Measurements from ENCODE around the gene SLC25A5.
"Not testable (repeated sequence)": the region's sequence is repeated elsewhere in the genome, so short reads cannot be mapped to it uniquely, and the experiment has no call there.

GRCh38 chrX:119487766-119488165, 19.5 kb downstream of the SLC25A5 start:
- not testable (repeated sequence) for TF ChIP-seq POLR2A (IDR thresholded peaks at IDR 0.05; ENCODE audit: borderline replicate concordance, extremely low read depth, insufficient read depth, insufficient read length); CTCF (IDR thresholded peaks at IDR 0.05 in 2 of 3, conservative IDR thresholded peaks at IDR 0.05 in 1 of 3; ENCODE audit: borderline replicate concordance in 1 of 3, insufficient read depth in 1 of 3, low read depth in 2 of 3, low read length in 2 of 3); EZH2 (IDR thresholded peaks at IDR 0.05); CEBPB (IDR thresholded peaks at IDR 0.05; ENCODE audit: low read depth); RAD21 (IDR thresholded peaks at IDR 0.05; ENCODE audit: low read depth); JUND (IDR thresholded peaks at IDR 0.05); ZFX (IDR thresholded peaks at IDR 0.05); MAX (IDR thresholded peaks at IDR 0.05); SP1 (IDR thresholded peaks at IDR 0.05; ENCODE audit: low read depth); EGR1 (IDR thresholded peaks at IDR 0.05; ENCODE audit: low read depth); ELF1 (IDR thresholded peaks at IDR 0.05; ENCODE audit: borderline replicate concordance, low read depth); POLR2AphosphoS5 (IDR thresholded peaks at IDR 0.05; ENCODE audit: low read depth, low read length); TCF7L2 (IDR thresholded peaks at IDR 0.05; ENCODE audit: borderline replicate concordance, extremely low read depth, insufficient read depth, insufficient read length)
- TF ChIP-seq, protein P1, sequence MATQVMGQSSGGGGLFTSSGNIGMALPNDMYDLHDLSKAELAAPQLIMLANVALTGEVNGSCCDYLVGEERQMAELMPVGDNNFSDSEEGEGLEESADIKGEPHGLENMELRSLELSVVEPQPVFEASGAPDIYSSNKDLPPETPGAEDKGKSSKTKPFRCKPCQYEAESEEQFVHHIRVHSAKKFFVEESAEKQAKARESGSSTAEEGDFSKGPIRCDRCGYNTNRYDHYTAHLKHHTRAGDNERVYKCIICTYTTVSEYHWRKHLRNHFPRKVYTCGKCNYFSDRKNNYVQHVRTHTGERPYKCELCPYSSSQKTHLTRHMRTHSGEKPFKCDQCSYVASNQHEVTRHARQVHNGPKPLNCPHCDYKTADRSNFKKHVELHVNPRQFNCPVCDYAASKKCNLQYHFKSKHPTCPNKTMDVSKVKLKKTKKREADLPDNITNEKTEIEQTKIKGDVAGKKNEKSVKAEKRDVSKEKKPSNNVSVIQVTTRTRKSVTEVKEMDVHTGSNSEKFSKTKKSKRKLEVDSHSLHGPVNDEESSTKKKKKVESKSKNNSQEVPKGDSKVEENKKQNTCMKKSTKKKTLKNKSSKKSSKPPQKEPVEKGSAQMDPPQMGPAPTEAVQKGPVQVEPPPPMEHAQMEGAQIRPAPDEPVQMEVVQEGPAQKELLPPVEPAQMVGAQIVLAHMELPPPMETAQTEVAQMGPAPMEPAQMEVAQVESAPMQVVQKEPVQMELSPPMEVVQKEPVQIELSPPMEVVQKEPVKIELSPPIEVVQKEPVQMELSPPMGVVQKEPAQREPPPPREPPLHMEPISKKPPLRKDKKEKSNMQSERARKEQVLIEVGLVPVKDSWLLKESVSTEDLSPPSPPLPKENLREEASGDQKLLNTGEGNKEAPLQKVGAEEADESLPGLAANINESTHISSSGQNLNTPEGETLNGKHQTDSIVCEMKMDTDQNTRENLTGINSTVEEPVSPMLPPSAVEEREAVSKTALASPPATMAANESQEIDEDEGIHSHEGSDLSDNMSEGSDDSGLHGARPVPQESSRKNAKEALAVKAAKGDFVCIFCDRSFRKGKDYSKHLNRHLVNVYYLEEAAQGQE (IDR thresholded peaks at IDR 0.05; ENCODE audit: low read depth): not testable (repeated sequence)
